HG02885 (cell line): ENCODE data around the gene STPG1.

Experiments used
- ATAC-seq: cut with Tn5 transposase; IDR thresholded peaks from one replicate; pipeline ENCODE4 v1.9.1; 2021; ENCODE audit warnings: mild to moderate bottlenecking; ENCODE audit not compliant: unreplicated experiment, poor library complexity

Gene STPG1

DNA sequence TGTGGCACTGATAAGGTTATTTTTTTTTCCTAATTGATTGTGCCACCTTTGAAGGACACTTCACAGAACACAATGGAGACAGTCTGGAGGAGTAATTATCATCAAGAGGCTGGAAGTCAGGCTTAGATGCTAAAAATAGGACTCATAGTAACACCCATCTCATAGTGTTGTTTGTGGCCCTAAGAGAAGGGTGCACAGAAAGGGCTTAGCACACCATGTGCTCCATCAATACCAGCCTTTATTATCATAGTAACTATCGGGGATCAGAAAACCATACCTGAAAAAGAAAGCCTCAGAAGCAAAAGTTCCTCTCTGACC lies 13.9 kb upstream of the STPG1 start:
- ATAC-seq, result no peak

DNA sequence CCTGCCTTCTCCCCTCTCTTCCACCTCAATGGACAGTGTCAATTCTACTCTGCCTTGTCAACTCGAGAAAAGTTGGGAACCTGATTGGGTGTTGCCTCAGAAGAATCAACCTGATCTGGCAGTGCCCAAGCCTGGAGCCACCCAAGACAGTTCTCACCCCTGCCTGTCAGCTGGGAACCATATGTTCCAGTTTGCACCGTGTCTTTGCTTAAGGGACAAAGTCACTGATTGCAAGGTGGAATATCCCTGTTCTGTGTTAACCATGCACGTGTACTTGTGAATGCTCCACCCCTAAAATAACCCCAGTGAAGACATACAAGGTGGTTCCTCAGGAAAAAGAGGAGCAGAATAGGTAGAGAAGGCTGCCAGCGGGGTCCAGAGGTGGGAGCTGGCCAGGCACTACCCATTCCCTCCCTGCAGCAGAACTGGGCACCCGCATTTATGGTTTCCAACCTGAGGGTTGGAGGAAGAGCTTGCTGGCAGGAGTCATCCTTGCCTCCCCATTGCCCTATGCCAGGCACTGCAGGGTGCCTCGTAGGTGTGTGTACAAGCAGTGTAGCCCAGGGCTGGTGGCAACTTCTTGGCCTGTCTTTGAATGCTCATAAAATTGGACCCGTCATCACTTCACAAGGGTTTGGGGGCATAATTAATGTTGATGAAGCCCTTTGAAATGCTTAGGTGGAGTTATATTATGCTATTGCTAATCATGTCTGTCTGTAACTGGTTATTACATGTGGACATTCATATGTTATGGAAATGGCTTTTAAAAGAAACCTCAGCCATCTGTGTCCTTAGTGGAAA lies 13.4 kb upstream of the STPG1 start:
- no peak for ATAC-seq

DNA sequence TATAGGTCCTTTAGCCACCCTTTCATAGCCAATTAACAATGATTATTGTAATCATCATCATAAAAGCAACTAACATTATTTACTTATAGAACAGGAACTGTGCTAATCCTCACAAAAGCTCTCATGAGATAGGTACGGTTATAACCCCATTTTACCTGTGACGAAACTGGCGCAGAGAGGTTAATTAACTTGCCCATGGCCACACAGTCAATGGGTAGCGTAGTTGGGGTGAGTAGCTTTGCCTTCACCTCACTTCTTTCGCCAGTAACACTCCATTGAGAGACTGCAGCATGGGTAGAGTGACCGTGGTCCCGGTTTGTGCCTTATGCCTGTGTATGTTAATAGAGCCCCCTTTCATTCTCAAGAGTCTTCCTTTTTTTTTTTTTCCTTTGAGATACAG lies 12.3 kb upstream of the STPG1 start:
- ATAC-seq, result no peak

DNA sequence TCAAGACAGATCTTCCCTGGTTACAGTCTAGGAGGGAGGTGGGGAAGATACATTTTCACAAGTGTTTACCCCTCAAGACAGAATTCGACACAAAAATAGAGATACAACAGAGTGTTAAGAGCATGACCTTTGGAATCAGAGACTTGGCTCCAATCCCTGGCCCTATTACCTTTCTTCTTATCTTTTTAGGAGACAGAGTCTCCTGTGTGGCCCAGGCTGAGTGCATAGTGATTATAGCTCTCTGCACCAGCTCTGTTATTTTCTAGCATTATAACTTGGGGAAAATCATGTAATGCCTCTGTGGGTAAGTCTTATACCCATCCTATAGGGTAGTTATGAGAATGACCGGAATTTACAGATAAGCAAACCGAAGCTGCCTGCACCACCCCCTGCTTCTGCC lies 11.9 kb upstream of the STPG1 start:
- ATAC-seq, result no peak

DNA sequence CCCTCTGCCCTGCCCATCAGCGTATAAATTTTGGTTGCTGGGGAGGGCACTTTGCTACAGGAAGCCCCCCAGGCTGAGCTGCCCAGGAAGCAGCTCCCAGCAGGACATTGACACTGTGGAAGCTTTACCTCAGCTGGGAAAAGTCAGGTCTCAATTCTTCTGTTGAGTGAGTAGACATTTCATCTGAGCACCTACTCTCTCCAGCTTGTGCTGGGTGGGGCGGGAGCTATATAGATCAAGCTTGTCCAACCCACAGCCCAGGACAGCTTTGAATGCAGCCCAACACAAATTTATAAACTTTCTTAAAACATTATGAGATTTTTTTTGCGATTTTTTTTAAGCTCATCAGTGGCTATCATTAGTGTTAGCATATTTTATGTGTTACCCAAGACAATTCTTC lies 11.4 kb upstream of the STPG1 start:
- no peak for ATAC-seq

DNA sequence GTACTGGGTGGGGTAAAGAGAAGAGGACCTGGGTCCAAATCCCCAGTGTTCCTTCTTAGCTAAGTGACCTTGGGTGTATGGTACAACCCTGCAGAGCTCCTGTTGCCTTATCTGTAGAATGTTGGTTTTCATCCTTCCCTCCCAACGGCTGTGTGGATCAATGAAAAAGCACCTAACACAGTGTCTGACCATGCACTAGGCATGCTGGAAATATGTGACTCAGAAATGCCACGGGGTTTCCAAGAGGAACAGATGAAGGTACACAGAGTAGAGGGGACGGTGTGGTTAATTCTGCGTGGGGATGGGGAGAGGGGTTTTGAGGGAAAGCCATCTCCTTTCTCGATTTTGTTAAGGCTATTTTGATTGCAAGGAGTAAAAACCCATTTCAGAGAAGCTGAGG lies 10.6 kb upstream of the STPG1 start:
- ATAC-seq, result no peak

DNA sequence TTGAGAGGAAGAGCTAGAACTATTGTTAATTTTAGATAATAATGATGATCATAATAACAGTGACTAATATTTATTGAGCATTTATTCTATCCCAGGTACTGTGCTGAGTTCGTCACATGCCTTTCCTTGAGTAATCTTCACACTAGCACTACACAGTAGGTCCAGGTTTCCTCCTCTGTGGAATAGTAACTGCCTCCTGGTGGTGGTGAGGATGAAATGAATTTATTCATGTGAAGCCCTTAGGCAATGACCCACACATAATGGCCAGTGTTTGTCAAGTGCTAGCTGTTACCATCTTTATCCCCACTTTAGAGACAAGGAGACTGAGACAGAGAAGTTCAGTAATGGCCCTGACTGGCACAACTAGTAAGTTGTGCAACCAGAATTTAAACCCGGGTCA lies 7.9 kb upstream of the STPG1 start:
- ATAC-seq, result no peak

DNA sequence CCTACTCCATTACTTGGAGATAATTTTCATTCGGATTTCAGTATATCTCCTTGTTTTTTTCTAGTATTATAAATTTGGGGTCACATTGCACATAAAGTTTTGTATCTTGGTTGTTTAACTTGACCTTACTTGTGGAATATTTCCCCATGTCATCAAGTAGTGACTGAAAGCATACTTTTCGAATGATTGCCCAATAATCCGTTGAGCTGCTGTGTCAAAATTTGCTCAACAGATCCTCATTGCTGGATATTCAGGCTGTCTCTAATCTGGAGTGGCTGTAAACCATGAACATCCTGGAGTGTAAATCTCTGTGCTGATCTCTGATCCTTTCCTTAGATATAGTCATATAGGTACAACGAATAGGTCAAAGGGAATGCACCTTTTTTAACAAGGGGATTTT lies 7.0 kb upstream of the STPG1 start:
- no peak for ATAC-seq

DNA sequence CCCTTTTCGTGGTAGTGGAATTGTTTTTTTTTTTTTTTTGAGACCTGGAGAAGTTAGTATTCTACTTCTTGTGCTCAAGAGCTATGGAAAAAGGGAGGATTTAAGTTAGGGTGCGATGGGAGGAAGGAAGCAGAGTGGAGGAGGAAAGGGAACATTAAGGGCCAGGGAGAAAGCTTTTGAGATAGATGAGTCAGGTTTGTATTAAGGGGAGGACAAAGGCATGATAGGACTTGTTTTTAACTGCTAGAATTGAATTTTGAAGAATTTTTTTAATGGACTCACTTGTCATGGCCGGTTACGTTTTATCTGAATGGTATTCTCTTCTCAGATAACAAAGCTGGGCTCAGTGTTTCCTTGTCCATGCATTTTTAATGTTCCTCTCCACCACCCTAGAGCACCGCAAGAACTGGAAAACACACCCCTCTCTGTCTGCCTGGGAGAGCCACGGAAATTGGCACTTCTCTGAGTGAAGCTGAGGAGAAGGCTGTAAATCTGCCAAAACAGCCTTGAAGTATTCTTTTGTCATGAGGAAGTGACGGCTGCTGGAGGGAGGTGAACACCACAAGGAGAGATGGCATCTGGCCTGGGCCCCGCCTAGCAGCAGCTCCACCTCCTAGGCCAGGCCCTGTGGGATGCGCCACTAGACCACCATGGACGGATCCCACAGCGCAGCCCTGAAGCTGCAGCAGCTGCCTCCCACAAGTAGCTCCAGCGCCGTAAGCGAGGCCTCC lies 5.5 kb upstream of the STPG1 start:
- no peak for ATAC-seq

DNA sequence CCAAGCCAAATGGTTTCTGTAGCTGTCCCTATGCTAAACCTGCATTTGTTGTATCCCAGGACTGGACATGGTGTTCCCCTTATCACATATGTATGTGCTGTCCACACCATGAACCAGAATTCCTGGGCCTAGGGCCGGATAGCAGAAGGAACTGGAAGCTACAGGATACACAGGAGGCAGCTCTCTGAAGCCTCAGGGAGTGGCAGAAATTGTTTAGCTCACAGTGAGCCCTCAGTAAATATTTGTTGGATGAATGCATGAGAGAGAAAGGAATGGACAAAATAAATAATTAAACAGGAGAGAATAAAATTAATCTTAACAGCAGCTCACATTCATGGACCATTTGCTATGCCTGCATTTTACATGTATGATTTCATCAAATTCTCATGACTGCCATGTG lies 4.1 kb upstream of the STPG1 start:
- ATAC-seq, result no peak

DNA sequence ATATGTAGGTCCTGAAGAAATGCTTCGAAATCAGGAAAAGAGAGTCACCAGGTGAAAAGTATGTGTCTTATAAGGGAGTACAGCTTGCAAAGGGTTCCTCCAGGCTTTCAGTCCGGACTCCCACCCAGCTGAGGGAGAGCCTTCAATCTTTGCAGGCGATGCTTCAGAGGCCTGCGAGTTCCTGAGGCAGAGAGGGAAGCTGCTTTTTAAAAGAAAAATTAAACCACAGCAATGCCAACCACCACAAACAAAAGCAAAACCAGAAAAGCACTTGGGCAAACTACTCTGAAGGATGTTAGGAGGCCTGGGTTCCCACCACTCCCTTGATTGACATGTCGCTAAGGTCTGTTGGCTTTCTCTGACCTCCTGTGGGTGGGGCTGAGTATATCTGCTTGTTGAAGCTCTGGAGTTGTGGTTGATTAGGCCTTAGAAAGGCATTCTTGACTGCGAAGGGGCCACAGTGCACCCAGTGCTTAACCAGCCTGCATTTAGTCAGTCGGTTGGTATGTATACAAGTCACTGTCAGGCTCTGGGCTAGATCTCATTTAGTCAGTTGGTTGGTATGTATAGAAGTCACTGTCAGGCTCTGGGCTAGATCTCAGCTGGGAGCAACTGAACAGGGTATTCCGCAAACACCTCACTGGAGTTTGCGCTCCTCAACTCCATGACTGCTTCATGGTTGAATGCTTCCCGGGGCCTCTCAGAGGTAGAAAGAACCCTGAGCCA lies 3.2 kb upstream of the STPG1 start:
- no peak for ATAC-seq

DNA sequence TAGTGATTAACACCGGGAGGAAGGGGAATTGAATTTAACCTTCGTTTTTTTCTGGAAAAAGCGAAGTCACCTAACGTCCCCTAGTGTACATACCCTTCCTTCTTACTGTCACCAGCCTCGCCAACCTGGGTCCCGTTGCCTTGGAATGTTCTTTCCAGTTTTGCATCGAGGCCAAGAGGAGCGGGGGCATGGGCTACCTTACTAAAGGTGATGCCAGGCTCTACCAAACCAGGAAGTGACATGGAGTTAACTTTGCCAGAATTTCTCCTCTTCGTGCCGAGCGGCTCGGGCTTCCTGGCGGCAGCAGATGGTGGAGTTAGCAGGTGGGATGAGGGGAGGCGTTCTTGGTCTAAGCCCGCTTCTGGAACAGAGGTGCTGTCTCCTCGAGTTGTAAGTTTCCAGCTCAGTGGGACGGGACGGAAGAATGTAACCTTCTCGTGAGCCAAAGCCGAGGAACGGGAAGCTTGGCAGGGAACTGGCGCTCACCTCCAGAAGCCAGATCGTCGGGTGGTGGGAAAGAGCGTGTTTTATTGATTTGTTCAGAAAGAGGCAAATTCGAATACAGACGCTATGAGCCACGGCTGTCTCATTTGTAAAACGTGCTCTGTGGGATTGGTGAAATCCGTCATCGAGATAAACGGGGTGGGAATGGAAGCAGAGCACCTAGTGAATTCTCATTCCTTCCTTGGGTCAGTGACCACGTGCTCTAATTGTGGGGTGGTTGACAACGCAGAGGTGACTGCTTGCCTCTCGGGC lies 2.5 kb upstream of the STPG1 start:
- ATAC-seq, result no peak

DNA sequence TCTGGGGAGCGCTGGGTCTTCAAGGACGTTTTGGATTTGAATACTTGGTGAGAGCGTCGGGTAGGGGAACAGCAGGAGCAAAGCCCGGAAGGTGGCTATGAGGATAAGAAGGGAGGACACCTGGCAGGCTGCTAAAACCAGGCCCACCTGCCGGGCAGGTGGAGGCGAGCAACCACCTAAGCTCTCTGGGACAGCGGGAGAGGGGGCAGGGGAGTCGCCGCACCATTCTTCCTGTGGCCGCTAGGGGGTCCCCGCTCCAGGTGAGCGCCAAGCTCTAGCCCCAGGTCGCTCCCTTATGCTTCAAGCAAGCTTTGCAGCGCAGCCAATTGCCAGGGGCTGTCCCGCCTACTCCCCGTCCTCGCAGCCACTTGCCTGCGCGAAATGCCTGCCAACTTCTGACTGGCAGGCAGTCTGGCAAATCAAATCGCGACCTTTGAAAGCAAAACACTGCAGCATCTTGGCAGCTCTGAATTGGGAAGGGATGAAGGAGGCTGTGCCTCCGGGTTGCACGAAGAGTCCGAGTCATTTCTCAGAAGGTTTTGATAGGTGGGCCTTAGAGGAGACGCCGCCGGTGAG lies 1.8 kb upstream of the STPG1 start, which contains the start of gene NIPAL3:
Gene NIPAL3 (plus strand): TSS at position 469 of the 576 bp plus-strand sequence. CDS start 3,746 bp downstream, outside the sequence.
- peak; percentile 89 for ATAC-seq

DNA sequence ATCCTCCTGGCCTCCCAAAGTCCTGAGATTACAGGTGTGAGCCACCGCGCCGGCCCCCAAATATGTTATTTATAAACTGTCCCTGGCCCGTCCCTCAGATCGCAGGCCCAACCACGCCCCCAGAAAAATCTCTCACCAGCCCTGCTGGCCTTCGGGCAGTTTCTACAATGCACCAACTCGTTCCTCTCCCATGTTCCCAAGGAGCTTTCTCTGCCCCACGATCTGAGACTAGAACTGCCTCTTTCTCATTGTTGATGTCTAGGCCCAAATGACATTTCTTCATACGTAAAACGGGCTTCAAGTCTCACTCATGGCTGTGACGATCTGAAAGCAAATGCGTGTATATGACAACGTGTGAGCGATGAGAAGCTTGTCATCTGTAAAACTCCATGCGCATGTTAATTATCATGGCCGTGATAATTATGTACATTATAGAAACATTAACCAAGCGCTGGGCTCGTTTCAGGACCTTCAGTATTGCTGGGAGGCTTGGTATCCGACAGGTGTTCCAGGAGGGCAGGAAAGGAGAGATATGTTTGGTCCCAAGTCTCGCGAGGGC lies 1.3 kb upstream of the STPG1 start:
- no peak for ATAC-seq

DNA sequence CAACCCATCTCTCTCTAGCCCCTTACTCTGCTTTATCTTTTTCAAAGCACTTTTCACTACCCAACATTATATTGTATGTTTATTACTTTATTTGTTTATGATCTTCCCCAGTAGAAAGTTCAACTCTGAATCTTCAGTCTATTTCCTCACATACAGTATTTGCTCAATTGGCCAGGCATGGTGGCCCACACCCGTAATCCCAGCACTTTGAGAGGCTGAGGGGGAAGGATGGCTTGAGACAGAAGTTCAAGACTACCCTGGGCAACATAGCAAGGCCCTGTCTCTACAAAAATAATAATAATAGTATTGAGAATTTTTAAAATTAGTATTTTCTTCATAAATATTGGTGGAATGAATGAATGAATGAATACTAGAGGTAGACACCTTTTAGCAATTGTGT lies 1.2 kb downstream of the STPG1 start:
- no peak for ATAC-seq

DNA sequence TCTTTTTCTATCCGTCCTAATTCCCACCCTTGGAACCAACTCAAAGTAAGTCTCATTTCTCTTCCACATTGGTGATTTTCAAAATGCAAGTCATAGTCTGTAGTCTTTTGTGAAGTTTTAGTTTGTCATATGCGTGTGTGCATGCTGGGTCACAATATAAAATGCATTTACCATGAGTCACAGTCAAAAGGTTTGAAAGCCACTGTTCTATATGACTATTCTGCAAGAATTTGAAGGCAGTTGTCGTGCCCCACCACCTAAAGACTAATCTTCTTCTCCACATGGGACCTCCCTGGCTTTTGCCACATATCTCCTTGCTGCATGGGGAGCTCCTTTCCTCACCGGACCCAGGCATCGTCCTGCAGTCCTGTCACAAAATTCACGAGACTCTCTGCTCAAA lies 1.6 kb downstream of the STPG1 start:
- ATAC-seq, result no peak

DNA sequence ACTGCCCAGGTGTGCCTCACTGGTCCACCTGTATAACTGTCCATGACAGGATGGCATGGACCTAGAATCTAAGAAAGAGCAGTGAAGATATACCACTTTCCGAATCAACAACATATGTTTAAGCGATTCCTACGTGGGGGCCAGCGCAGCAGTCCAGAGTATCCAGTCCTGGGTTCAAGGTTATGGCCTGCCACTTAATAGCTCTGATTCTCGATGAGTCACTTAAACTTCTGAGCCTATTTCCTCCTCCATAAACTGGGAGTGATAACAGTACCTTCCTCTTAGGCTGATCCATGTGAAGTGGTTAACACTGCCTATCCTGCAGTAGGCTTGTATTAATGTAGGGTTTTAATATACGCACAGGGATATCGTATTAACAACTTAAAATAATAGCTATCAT lies 2.8 kb downstream of the STPG1 start:
- ATAC-seq, result no peak

DNA sequence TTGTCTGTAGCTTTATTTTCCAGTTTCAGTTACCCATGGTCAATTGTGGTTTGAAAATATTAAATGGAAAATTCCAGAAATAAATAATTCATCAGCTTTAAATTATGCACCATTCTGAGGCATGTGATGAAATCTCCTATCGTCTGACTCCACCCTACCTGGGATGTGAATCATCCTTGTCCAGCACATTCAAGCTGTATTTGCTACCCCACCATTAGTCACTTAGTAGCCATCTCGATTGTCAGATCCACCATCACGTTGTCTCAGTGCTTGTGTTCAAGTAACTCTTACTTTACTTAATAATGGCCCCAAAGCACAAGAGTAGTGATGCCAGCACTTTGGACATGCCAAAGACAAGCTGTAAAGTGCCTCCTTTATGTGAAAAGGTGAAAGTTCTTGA lies 4.0 kb downstream of the STPG1 start:
- ATAC-seq, result no peak

DNA sequence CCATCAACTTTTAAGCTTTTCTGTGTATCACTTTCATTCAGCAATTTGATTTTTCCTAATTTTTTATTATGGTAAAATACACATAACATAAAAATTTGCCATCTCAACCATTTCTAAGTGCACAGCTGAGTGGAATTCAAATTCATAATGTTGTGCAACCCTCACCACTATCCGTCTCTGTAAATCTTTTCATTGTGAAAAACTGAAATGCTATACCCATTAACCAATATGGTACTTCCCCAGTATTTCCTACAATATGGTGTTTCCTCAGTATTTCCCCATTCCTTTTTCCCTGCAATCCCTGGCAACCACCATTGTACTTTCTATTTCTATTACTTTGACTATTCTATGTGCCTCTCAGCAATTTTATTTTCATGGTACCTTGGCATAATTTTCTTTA lies 6.8 kb downstream of the STPG1 start:
- ATAC-seq, result no peak

DNA sequence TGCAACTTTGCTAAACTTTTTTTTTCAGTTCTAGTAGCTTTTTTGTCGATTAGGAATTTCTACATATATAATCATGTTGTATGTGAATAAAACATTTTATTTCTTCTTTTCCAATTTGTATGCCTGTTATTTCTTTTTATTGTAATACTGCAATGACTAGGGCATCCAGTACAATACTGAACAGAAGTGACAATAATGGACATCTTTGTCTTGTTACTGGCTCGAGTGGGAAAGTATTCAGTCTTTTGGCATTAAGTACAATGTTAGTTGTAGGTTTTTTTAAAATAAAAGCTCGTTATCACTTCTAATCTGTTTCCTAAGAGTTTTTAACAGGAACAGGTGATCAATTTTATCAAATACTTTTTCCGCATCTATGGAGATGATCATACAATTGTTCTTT lies 9.8 kb downstream of the STPG1 start:
- ATAC-seq, result no peak
